ENCODE data around the gene PCYT1B.
"Not testable (repeated sequence)": the region's sequence is repeated elsewhere in the genome, so short reads cannot be mapped to it uniquely, and the experiment has no call there.

The PCYT1B gene

GRCh38 chrX:24647257-24648058, at the start of gene PCYT1B:
TSS of gene PCYT1B (minus strand) at chrX:24647347. CDS start at chrX:24647105, 242 bp downstream.
- DNase-seq (ENCODE audit: low spot score): peak; percentile 77

- no peak for DNase-seq (ENCODE audit: low spot score)
Observed at GRCh38 chrX:24696294-24696693, 49.1 kb upstream of the PCYT1B start.

- peak; percentile 4 for DNase-seq (ENCODE audit: low spot score)
Observed at GRCh38 chrX:24694825-24695224, 47.7 kb upstream of the PCYT1B start.

GRCh38 chrX:24693453-24694202, 46.5 kb upstream of the PCYT1B start, which contains the start of gene POLA1:
TSS of gene POLA1 (plus strand) at chrX:24693918. CDS start at chrX:24693962, 44 bp downstream.
- peak; percentile 49 for DNase-seq (ENCODE audit: low spot score)

- no peak for DNase-seq (ENCODE audit: low spot score)
Observed at GRCh38 chrX:24692305-24692704, 45.2 kb upstream of the PCYT1B start.

GRCh38 chrX:24684048-24684447, 36.9 kb upstream of the PCYT1B start:
- no peak for DNase-seq (ENCODE audit: low spot score)

- DNase-seq (ENCODE audit: low spot score): no peak
Observed at GRCh38 chrX:24682739-24683432, 35.7 kb upstream of the PCYT1B start.

GRCh38 chrX:24676403-24677024, 29.4 kb upstream of the PCYT1B start:
- DNase-seq (ENCODE audit: low spot score): peak; percentile 30

- no peak for DNase-seq (ENCODE audit: low spot score)
Observed at GRCh38 chrX:24673424-24673823, 26.3 kb upstream of the PCYT1B start.

GRCh38 chrX:24672701-24673190, 25.6 kb upstream of the PCYT1B start:
- no peak for DNase-seq (ENCODE audit: low spot score)

- DNase-seq (ENCODE audit: low spot score): no peak
Observed at GRCh38 chrX:24668111-24668510, 21.0 kb upstream of the PCYT1B start.

- DNase-seq (ENCODE audit: low spot score): no peak
Observed at GRCh38 chrX:24662352-24662751, 15.2 kb upstream of the PCYT1B start.

GRCh38 chrX:24661292-24661691, 14.1 kb upstream of the PCYT1B start:
- DNase-seq (ENCODE audit: low spot score): no peak

GRCh38 chrX:24659646-24660045, 12.5 kb upstream of the PCYT1B start:
- DNase-seq (ENCODE audit: low spot score): no peak

- no peak for DNase-seq (ENCODE audit: low spot score)
Observed at GRCh38 chrX:24659106-24659505, 12.0 kb upstream of the PCYT1B start.

- DNase-seq (ENCODE audit: low spot score): no peak
Observed at GRCh38 chrX:24658421-24658820, 11.3 kb upstream of the PCYT1B start.

- no peak for DNase-seq (ENCODE audit: low spot score)
Observed at GRCh38 chrX:24657671-24658386, 10.7 kb upstream of the PCYT1B start.

GRCh38 chrX:24655679-24656078, 8.5 kb upstream of the PCYT1B start:
- DNase-seq (ENCODE audit: low spot score): not testable (repeated sequence)

GRCh38 chrX:24651783-24652182, 4.6 kb upstream of the PCYT1B start:
- DNase-seq (ENCODE audit: low spot score): no peak

- DNase-seq (ENCODE audit: low spot score): no peak
Observed at GRCh38 chrX:24648495-24648894, 1.3 kb upstream of the PCYT1B start.

- peak; percentile 52 for DNase-seq (ENCODE audit: low spot score)
Observed at GRCh38 chrX:24646745-24647182, 383 bp downstream of the PCYT1B start.
